ENCODE results near the gene EVA1A. TPM values are rescaled to one million over a fixed set of nuclear protein-coding genes. Genes with fewer than 3 reads are reported as not detected.

The EVA1A gene
- polyA plus RNA-seq, 3 donors: not detected

GRCh38 chr2:75573145-75573878, 12.6 kb upstream of the EVA1A start:
- H3K4me2 ChIP-seq (replicated peaks; ENCODE audit: extremely low read depth, low read length, poor library complexity, severe bottlenecking): no peak overlapping the region
- no peak overlapping the region for H3K9ac ChIP-seq (ENCODE audit: insufficient read depth, low read length, poor library complexity, severe bottlenecking)
- Mint-ChIP-seq H3K36me3 (no peaks in the 10 kb centered on the region), H3K27me3 (ENCODE audit: low read depth in 3 of 3) (peaks cover 0 to 2% (median 2%) of the 10 kb centered on the region in 3 donors), H3K27ac (no peak overlapping the region), H3K4me1 (no peaks in the 10 kb centered on the region), H3K9me3 (peaks cover 0 to 9% (median 0%) of the 10 kb centered on the region in 7 donors), H3K4me3 (no peak overlapping the region)
- intact Hi-C loops (cut with micrococcal nuclease): no loop called here
- H3K27ac ChIP-seq (ENCODE audit: low read depth in 1 of 2, low read length in 2 of 2): no peak overlapping the region
- no peak overlapping the region for H3K4me3 ChIP-seq (replicated peaks in 1 of 3; ENCODE audit: low read depth in 2 of 3, low read length in 3 of 3)
- H3K9me3 ChIP-seq (replicated peaks in 1 of 2; ENCODE audit: control insufficient read depth in 1 of 2, insufficient read depth in 1 of 2, low read length in 2 of 2): no peaks in the 10 kb centered on the region
- no peak overlapping the region for H2AFZ ChIP-seq (ENCODE audit: insufficient read depth, low read depth, low read length, poor library complexity, severe bottlenecking)
- peaks cover 0 to 3% of the 10 kb centered on the region in 2 donors for H3K27me3 ChIP-seq (ENCODE audit: control insufficient read depth in 2 of 2, insufficient read depth in 2 of 2, low read length in 2 of 2)
- 100% methylated on average over 1 of the region's 1 CpG for WGBS (ENCODE audit: insufficient coverage)
- no peaks in the 10 kb centered on the region for H3K36me3 ChIP-seq (replicated peaks in 1 of 2; ENCODE audit: control insufficient read depth in 1 of 2, insufficient read depth in 2 of 2, low read length in 2 of 2)
- no peak for DNase-seq
- H3K4me1 ChIP-seq (ENCODE audit: control insufficient read depth in 1 of 2, insufficient read depth in 2 of 2, low read length in 2 of 2): no peaks in the 10 kb centered on the region
- TF ChIP-seq, protein P1, sequence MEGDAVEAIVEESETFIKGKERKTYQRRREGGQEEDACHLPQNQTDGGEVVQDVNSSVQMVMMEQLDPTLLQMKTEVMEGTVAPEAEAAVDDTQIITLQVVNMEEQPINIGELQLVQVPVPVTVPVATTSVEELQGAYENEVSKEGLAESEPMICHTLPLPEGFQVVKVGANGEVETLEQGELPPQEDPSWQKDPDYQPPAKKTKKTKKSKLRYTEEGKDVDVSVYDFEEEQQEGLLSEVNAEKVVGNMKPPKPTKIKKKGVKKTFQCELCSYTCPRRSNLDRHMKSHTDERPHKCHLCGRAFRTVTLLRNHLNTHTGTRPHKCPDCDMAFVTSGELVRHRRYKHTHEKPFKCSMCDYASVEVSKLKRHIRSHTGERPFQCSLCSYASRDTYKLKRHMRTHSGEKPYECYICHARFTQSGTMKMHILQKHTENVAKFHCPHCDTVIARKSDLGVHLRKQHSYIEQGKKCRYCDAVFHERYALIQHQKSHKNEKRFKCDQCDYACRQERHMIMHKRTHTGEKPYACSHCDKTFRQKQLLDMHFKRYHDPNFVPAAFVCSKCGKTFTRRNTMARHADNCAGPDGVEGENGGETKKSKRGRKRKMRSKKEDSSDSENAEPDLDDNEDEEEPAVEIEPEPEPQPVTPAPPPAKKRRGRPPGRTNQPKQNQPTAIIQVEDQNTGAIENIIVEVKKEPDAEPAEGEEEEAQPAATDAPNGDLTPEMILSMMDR (IDR thresholded peaks at IDR 0.05): no peak
- H4K20me1 ChIP-seq (ENCODE audit: insufficient read depth, low read length): no peaks in the 10 kb centered on the region
- H3K79me2 ChIP-seq (ENCODE audit: insufficient read depth, low read length): no peaks in the 10 kb centered on the region

DNA sequence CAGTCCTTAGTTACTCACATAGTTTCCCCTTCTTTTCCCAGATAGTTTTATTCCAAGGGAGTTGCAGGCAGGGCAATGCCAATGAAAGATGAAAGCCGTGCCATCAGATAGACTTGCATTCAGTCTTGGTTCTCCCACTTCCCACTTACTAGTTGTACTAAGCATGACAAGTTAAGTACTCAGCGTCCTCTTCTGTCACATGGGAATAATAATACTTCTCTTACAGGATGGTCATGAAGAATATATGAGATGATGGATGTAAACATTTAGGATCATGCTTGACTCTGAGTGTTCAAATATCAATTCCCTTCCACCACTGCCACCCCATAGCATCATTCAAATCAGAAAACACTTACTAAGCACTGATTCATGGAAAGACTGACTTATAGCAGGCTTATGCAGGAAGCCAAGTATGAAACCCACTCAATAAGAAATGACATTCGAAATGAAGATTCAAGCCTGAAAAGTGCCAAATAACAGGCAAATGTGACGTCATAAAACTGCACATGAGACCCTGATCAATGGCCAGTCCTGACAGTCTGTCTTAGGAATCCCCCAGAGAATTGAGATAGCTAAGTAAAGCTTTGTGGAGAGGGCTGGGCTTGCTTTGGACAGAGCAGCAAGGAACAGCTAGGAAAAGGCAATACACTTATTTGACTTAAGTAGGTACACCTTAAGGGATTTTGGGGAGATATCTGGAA, 11.1 kb upstream of the EVA1A start:
- no peaks in the 10 kb centered on the region for H3K4me1 ChIP-seq (ENCODE audit: control insufficient read depth in 1 of 2, insufficient read depth in 2 of 2, low read length in 2 of 2)
- H3K9me3 Mint-ChIP-seq: peaks cover 0 to 9% (median 0%) of the 10 kb centered on the region in 7 donors
- TF ChIP-seq, protein P1 (IDR thresholded peaks at IDR 0.05): no peak
- H4K20me1 ChIP-seq (ENCODE audit: insufficient read depth, low read length): no peaks in the 10 kb centered on the region
- no peaks in the 10 kb centered on the region for H3K36me3 ChIP-seq (replicated peaks in 1 of 2; ENCODE audit: control insufficient read depth in 1 of 2, insufficient read depth in 2 of 2, low read length in 2 of 2)
- no peaks in the 10 kb centered on the region for H3K79me2 ChIP-seq (ENCODE audit: insufficient read depth, low read length)
- DNase-seq: no peak
- H3K4me3 Mint-ChIP-seq: no peak overlapping the region
- H3K9me3 ChIP-seq (replicated peaks in 1 of 2; ENCODE audit: control insufficient read depth in 1 of 2, insufficient read depth in 1 of 2, low read length in 2 of 2): no peaks in the 10 kb centered on the region
- H3K27me3 Mint-ChIP-seq (ENCODE audit: low read depth in 3 of 3): peaks cover 0 to 2% (median 2%) of the 10 kb centered on the region in 3 donors
- intact Hi-C loops (cut with micrococcal nuclease): no loop called here
- no peak overlapping the region for H2AFZ ChIP-seq (ENCODE audit: insufficient read depth, low read depth, low read length, poor library complexity, severe bottlenecking)
- H3K27ac Mint-ChIP-seq: no peak overlapping the region
- 94% methylated on average over 2 of the region's 4 CpGs for WGBS (ENCODE audit: insufficient coverage)
- H3K4me1 Mint-ChIP-seq: no peaks in the 10 kb centered on the region
- no peaks in the 10 kb centered on the region for H3K36me3 Mint-ChIP-seq
- H3K4me3 ChIP-seq (replicated peaks in 1 of 3; ENCODE audit: low read depth in 2 of 3, low read length in 3 of 3): no peak overlapping the region
- peaks cover 0 to 3% of the 10 kb centered on the region in 2 donors for H3K27me3 ChIP-seq (ENCODE audit: control insufficient read depth in 2 of 2, insufficient read depth in 2 of 2, low read length in 2 of 2)
- H3K27ac ChIP-seq (ENCODE audit: low read depth in 1 of 2, low read length in 2 of 2): no peak overlapping the region
- H3K4me2 ChIP-seq (replicated peaks; ENCODE audit: extremely low read depth, low read length, poor library complexity, severe bottlenecking): no peak overlapping the region
- no peak overlapping the region for H3K9ac ChIP-seq (ENCODE audit: insufficient read depth, low read length, poor library complexity, severe bottlenecking)

Measured in CD14-positive monocyte (primary cell).